Fibroblast of skin of back (primary cell): ENCODE results near the gene BLTP2.
"Not testable (repeated sequence)": the region's sequence is repeated elsewhere in the genome, so short reads cannot be mapped to it uniquely, and the experiment has no call there.

Experiments
- DNase-seq: peaks from one replicate; pipeline ENCODE4 v3.0.0-alpha.2; 2013

BLTP2 gene

GRCh38 chr17:28646039-28646754, 1.2 kb upstream of the BLTP2 start:
- no peak for DNase-seq

GRCh38 chr17:28645576-28645939, 600 bp upstream of the BLTP2 start:
- DNase-seq, result no peak

GRCh38 chr17:28643983-28644786, 773 bp downstream of the BLTP2 start:
- DNase-seq, result peak; percentile 58

- no peak for DNase-seq
Observed at GRCh38 chr17:28641579-28641978, 3.4 kb downstream of the BLTP2 start.

DNA sequence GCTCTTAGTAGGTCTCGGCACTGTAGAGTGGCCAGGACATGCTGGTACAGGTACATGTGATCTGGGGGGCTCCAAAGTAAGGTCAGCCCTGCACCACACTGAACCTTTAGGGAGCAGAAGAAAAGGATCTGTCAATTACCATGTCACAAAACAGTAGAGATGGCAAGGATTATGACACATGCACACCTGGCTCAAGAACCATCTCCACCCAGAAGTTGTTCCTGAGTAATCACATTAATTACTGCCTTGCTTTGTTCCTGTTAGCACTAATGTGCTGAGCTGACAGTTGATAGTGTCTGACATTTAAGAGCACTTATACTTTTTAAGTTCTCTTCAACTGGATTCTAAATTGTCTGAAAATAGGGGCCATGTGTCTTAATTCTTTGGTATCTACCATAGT, 9.5 kb downstream of the BLTP2 start:
- DNase-seq, result no peak

GRCh38 chr17:28634206-28634865, 10.6 kb downstream of the BLTP2 start:
- DNase-seq, result no peak

GRCh38 chr17:28626818-28627217, 18.1 kb downstream of the BLTP2 start:
- no peak for DNase-seq

- DNase-seq, result no peak
Observed at GRCh38 chr17:28624148-28624547, 20.8 kb downstream of the BLTP2 start.

DNA sequence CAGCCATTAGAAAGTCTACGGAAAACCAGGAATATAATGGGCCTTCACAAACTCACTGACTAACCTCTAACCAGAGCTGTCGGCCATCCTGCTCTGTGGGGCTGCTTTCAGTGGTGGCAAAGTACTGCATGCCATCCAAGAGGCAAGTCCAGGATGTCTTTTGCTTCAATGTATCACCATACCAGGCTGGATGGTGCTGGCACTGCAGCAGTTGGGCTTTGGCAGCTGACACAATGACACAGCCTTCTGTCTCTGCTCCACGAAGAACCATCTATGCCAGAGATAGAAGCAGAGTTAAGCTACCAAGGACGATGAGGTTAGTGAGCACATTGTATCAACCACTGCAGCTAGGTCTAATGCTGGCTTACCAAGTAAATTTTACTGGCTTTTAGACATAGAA, 21.3 kb downstream of the BLTP2 start:
- no peak for DNase-seq

DNA sequence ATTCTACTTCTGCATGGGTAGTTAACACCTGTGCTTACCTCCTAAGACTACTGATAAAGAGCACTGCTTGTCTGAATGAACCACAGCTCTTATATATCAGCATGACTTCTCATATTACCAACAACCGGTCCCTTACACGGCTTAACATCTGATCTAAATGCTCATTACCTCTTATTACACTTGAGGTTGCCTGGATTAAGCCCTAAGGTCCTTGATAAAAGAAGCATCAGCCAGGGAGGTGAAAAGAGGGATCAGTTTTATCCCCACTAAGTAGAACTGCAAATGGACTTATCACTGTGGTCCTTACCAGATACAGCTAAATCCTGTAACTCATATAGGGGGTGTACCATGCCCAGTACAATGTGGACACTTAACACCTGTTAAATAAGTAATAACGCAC, 22.8 kb downstream of the BLTP2 start:
- no peak for DNase-seq

- DNase-seq, result no peak
Observed at GRCh38 chr17:28620010-28620409, 24.9 kb downstream of the BLTP2 start.

DNA sequence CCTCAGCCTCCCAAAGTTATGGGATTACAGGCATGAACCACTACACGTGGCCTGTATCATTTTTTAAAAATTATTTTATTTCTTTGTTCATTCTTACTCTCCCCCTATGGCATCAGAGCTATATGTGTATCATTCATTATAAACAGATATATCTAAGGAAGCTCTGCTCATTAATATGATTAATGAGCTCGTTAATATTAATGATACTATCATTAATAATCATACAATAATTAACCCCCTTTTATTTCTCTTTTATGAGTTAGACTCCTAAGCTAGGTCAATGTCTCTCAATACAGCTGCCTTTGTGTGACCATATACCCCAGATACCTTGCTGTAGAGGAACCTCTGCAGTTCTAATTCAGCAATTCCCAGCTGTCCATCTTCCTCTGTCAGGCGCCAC, 26.5 kb downstream of the BLTP2 start:
- DNase-seq, result no peak

- DNase-seq, result no peak
Observed at GRCh38 chr17:28616281-28616680, 28.7 kb downstream of the BLTP2 start.

DNA sequence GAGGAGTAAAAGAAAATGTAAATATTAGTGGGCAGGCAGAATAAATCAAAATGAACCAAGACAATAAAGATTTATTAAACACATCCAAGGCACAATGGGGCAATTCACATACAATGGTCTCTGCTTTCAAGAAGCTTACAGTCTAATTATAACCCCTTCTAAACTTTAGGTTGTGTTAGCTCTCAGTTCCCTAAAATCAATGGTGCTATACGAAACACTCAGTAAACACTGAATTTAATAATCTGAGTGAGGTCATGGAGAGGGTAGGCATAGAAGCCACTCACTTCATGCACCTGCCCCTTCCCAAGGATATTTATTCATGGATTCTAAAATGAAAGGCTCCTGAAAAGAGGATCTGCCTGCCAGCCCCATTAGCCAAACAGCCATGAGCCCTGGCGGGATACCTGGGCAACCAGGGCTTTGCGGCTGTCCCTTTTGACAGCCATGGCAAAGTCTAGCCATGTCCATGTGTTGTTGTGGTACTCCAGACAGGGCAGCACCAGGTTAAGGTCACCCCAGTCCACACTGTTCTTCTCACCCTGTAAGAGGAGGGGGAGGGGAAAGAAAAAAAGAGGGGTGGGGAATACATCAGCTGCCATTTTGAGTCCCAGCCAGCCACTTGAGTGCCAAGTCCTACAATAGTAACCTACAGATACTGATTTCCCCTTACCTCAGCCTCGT, 29.6 kb downstream of the BLTP2 start:
- no peak for DNase-seq

DNA sequence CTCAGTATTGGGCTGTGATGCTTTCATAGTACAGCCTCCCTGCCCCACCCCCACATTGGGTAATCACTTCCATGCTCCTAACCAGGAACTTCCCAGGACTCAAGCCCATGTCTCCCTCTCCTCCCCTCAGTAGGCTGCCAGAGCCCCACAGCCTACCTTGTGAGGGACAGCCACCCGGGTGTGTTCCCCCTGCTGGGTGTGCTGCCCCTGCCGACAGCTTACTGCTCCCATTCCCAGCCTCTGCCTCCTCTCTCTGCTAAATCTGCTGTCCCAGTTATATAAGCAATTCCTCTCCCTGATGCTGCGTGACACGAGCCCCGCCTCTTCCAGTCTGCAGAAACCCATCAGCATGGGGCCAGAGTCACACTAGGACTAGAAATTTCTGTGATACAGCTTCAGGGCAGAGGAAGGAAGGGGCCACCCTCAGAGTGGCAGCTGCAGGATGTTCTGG, 31.0 kb downstream of the BLTP2 start, which contains the start of gene RSKR:
RSKR (minus strand) TSS at position 255 of the 451 bp plus-strand sequence; CDS start at position 231, 24 bp downstream.
- DNase-seq, result no peak

GRCh38 chr17:28612936-28613872, 31.8 kb downstream of the BLTP2 start:
- DNase-seq, result peak; percentile 41

DNA sequence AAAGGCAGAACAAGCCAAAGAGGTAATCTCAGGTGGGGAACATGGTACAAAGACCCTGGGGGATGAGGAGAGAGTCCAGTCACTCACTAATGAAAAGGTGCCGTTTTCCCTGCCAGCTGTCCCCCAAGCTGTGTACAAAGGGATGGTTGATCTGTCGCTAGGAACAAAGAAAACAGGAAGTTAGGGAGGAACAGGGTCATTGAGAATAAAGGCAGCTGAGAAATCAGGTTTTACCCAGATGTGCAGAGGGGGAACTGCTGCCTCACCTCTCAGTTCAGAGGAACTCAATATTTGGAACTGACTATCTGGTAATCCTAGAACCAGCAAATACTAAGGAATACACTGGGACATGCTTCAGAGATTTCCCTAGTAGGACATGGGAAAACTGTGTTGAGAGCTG, 32.4 kb downstream of the BLTP2 start:
- DNase-seq, result no peak

GRCh38 chr17:28610376-28610775, 34.6 kb downstream of the BLTP2 start:
- no peak for DNase-seq

DNA sequence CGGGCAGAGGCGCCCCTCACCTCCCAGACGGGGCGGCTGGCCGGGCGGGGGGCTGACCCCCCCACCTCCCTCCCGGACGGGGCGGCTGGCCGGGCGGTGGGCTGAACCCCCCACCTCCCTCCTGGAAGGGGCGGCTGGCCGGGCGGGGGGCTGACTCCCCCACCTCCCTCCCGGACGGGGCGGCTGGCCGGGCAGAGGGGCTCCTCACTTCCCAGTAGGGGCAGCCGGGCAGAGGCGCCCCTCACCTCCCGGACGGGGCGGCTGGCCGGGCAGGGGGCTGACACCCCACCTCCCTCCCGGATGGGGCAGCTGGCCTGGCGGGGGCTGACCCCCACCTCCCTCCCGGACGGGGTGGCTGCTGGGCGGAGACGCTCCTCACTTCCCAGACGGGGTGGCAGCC, 40.9 kb downstream of the BLTP2 start:
- DNase-seq, result not testable (repeated sequence)

- peak; percentile 88 for DNase-seq
Observed at GRCh38 chr17:28599311-28600184, 45.4 kb downstream of the BLTP2 start.
